GM21786 (cell line): Measurements from ENCODE around the gene SBF2.

ENCODE experiments used
- ATAC-seq: cut with Tn5 transposase; IDR thresholded peaks from one replicate; pipeline ENCODE4 v1.9.1; 2021; ENCODE audit not compliant: unreplicated experiment

The SBF2 gene

DNA sequence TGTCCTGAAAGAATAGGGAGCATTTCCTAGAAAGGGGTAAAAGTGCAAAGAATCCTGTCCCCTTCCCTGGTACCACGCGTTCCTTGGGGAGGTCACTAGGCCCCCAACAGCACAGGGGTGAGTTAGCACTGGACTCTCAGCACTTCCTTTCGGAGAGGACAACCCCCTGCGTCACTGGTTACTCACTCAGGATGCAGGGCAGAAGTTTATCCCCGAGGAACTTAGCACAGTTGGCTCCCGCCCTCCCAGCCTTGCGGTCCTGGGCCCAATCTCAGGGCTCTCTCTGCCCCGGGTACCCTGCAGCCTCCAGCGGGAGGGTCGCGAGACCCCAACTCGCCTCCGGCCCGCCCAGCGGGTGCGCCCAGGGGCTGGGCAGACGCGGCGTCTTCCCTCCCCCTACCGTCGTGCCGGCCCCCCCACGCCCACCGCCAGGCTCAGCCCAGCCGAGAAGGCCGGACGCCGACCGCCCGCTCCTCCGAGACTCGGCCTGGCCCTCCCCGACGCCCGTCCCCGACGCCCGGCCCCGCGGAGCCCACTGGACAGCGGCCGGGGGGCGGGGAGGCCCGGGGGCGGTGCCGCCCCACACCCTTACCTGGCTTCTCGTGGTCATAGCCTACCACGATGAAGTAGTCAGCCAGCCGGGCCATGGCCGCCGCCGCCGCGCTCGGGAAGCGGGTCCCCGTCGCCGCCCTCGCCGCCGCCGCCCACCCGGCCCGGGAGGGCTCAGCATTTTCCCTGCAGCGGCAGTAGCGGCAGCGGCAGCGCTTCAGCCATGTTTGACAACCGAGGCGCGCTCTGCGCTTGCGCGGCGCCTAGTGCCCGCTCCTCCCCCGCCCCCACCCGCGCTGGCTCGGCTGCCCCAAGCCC lies at the start of gene SBF2:
SBF2 (minus strand) TSS at position 797 of the 867 bp plus-strand sequence; CDS start at position 647, 150 bp downstream.
- no peak for ATAC-seq

GRCh38 chr11:10338287-10338686 lies 44.3 kb upstream of the SBF2 start:
- ATAC-seq: no peak

DNA sequence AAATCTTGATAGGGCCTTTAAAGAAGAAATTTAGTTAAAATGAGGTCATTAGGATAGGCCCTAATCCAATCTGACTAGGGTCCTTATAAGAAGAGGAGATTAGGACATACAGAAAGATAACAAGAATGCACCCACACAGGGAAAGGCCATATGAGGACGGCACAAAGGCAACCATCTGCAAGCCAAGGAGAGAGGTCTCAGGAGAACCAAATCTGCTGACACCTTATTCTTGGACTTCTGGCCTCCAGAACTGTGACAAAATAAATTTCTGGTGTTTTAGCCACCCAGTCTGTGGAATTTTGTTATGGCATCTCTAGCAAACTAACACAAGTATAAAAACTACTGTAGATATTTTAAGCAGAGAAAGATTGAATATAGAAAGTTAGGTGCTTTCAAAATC lies 39.5 kb upstream of the SBF2 start:
- ATAC-seq: no peak

- no peak for ATAC-seq
Measured at GRCh38 chr11:10331548-10332289, 37.7 kb upstream of the SBF2 start.

DNA sequence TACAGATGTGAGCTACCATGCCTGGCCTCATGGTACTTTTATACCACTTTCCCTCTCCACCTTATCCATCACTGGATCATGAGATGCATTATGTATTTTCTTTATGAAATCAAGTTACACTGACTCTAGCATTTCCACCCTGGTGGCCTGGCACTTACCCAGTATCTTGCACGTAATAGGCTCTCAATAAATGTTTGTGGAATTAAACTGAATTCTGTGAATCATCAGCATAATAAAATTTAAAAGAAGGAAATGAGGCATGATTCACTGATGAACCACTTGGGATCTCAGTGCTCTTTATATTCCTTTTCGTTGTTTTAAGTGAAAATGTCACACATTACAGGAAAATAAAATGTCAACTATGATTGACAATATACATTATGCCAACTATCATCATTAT lies 35.9 kb upstream of the SBF2 start:
- ATAC-seq: no peak

DNA sequence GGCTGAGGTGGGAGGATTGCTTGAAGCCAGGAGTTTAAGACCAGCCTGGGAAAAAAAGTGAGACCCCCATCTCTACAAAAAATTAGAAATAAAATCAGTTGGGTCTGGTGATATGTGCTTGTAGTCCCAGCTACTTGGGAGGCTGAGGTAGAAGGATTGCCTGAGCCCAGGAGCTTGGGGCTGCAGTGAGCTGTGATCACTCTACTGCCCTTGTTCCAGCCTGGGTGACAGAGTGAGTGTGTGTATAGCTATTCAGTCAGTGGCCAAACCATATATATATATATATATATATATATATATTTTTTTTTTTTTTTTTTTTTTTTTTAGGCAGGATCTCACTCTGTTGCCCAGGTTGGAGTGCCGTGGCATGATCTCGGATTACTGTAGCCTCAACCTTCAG lies 35.3 kb upstream of the SBF2 start:
- ATAC-seq: no peak

DNA sequence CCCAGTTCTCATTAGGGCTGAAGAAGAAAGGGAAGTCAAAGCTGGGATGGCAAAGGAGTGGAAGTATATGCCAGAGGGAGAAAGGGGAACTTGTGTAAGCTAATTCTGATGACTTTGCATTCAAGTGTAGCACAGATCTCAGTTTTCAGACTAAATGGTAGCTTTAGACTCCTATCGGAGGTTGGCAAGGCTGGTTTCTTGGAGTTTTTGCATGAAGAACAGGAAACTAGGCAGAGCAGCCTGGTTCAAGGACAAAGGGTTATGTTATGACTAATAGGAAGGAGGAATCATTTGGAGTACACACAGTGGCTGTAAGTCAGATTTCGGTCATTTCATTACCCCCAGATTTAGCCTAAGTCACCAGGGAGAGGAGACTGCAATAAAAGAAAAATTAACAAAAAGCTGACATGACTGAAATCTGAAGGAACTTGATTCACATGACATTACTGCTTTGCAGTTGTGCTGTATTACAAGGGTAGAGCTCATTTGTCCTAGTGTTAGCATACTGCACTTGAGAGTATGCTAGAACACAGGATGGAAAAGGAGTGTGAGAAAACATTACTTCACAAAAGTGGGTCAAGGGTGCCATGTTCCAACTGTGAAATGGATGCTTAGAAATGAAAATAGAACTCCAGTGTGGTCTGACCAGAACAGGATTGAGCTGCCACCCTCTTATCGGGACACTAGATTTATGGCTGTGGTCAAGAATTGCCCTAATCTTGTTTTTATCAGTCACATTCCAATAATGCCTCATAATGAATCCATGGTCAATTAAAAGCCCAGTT lies 34.5 kb upstream of the SBF2 start:
- no peak for ATAC-seq

DNA sequence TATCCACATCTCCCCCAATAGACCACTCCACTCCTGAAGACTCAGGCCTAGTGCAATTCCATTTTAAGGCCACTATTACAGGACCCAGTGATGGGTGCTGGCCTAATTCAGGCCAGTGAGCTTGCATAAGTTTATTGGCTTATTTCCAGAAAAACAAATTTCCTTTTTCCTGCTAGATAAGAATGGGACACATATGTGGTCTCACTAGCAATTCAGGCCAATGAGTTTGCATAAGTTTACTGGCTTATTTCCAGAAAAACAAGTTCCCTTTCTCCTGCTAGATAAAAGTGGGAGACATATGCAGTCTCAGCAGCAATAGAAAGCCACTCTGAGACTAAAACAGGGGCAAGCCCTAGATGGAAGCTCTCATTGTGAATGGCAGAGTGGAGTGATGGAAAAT lies 33.2 kb upstream of the SBF2 start:
- ATAC-seq: no peak

DNA sequence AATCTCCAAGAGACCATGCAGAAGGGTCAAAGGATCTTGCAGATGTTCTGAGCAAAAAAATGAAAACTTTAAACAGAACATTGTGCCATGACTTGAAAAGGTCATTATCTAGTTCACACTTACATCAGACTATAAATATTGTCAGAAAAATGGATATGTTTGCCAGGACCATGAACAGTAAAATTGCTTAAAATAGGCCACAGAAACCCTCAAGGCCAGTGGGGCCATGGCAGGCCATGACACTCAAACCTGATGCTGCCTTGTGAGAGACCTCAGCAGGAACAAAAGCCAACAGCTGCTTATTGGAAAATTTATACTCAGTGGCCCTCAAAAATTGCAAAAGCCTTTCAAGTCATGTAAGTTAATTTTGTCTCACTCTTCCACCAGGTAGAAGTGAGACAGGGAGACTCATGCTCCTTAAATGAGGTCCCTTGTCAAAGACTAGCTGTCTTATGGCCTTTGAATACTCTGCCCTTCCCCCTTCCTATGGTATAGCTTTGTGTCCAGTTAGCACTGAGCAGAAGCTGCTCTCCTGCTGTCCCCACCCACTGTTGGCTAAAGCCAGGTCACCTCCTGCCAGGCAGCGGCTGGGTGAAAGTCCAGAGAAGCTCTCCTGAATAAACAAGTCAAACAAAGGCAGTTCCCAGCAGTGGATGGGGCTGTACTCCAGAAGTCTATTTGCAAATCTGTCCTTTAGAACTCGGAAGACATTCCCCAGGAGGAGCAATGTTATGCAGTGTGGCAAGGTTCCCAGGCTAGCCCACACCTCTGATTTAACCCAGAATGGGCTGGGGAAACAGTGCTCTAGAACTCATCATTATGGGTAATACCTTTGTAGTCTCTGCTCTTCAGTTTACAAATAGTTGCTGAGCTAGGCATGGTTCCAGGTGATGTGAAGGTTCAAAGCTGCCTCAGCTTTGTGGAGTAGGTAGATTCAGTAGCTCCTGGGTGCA lies 32.3 kb upstream of the SBF2 start:
- ATAC-seq: no peak

GRCh38 chr11:10325277-10326011 lies 31.4 kb upstream of the SBF2 start:
- ATAC-seq: no peak

- ATAC-seq: no peak
Measured at GRCh38 chr11:10324474-10324873, 30.5 kb upstream of the SBF2 start.

- ATAC-seq: no peak
Measured at GRCh38 chr11:10323793-10324170, 29.8 kb upstream of the SBF2 start.

- no peak for ATAC-seq
Measured at GRCh38 chr11:10322830-10323792, 29.1 kb upstream of the SBF2 start.

DNA sequence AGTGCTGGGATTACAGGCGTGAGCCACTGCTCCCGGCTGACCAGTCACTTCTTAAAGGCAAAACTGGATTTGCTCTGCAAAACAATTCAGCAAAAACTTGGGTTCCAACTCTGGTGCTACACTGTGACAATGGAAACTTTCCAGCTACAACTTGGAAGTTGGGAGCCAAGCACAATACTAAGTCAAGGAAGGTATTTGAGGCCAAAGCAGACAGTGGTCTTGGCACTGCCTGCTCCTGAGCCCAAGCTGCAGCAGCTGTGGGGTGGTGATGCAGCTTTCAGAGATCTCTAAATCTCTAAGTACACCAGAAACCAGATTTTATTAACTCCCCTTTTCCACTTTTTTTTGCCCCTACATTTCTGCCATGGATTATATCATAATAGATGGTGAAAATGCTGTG lies 28.4 kb upstream of the SBF2 start:
- ATAC-seq: no peak

DNA sequence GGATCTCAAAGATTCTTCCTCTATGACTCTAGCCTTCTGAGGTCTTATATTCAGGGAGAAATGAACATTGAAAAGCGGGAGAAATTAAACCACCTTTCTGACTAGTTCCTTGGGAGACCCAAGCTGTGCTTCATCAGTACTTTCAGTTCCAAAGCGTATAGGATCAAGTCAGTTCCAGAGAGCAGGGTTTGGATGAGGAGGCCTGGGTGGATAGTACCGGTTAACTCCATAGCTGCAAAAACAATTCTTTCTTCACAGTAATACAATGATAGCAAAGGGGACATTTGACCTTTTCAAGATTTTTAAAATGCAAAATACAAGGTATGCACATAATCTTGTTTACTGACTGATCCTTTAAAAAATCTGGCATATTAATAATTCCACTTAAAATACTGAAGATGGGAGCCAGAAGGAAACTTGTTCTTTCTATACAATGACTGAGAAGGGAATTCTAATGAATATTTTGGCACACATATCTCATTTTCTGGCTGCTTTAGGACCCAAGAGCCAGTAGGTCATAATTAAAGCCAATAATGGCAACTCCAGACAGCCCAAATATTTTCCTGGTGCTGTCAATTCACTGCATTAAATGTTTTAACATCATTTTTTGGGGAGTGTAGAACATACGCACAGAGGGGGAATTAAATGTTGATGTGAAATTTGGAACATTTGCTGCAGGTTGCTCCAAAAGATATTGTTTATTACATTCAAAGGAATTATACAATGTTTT lies 26.9 kb upstream of the SBF2 start:
- ATAC-seq: no peak

DNA sequence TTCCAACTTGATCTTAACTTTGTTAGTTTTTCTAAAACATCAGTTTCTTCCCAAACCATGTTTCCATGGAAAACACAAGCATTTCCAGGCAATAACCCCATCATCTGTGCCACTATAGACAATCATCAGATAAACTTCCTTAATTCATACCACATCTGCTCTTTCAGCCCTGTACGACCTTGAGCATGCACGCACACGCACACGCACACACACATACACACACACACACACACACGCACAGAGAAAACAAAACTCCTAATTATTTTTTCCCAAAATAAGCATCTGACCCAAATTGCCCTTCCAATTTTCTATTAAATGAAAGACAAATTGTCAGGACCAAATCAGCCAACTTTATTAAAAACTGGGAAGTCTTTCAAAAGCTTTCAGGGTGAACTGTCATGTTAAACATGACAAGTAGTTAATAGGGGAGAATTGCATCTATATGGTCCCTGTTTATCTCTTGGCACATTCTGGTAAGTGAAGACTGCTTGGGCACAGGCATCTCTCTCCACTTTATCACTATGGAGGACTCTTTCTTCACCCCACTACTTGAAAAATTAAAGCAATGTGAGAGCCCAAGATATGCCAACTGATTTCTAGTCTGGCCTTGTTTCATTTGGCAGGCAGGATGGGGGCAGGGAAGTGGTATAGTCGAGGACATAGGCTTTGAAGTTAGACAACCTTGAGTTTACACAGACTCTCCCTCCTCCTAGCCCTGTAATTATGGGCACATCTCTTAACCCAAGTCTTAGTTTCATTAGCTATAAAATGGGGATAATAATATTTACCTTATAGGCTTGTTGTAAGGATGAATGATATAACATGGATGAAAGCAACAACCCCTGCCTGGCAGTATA lies 25.9 kb upstream of the SBF2 start:
- no peak for ATAC-seq

DNA sequence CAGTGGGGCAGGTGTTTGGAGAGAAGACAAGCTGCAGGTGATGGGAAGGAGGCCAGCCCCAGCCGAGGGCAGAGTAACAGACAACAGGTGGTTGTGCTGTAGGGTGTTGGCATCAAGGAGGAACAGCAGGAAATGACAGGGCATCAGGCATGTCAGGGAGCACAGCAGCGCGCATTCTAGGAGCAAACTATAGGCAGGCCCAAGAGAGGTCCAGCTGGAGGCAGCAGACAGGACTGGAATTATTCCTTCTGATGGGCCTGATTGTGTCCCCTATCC lies 24.4 kb upstream of the SBF2 start:
- no peak for ATAC-seq
